Measurements from ENCODE around the gene RAB3C. TPM values are rescaled to one million over a fixed set of nuclear protein-coding genes. Genes with fewer than 3 reads are reported as not detected.

Gene RAB3C
- total and polyA plus RNA-seq, 2 donors: 0.19 to 0.66 TPM

GRCh38 chr5:58797021-58797420 lies 214.1 kb downstream of the RAB3C start:
- no peak for DNase-seq (ENCODE audit: low read depth in 6 of 9, low spot score in 9 of 9)
- Histone ChIP-seq H3K9me3 (ENCODE audit: control insufficient read depth in 2 of 2, insufficient read depth in 1 of 2, low read length in 1 of 2) (no peaks in the 10 kb centered on the region), H3K36me3 (ENCODE audit: control insufficient read depth in 2 of 2, insufficient read depth in 2 of 2, low read length in 1 of 2) (no peaks in the 10 kb centered on the region), H3K4me1 (ENCODE audit: control insufficient read depth in 2 of 2, insufficient read depth in 2 of 2, low read length in 2 of 2) (no peaks in the 10 kb centered on the region), H3K4me3 (ENCODE audit: low read length in 2 of 2) (no peak overlapping the region), H3K27ac (ENCODE audit: low read depth in 1 of 2, low read length in 1 of 2) (no peak overlapping the region), H3K27me3 (ENCODE audit: control insufficient read depth in 2 of 2, insufficient read depth in 1 of 2, low read length in 1 of 2) (no peaks in the 10 kb centered on the region)

- Histone ChIP-seq H3K27me3 (ENCODE audit: control insufficient read depth in 2 of 2, insufficient read depth in 1 of 2, low read length in 1 of 2) (no peaks in the 10 kb centered on the region), H3K4me3 (ENCODE audit: low read length in 2 of 2) (no peak overlapping the region), H3K27ac (ENCODE audit: low read depth in 1 of 2, low read length in 1 of 2) (no peak overlapping the region), H3K9me3 (ENCODE audit: control insufficient read depth in 2 of 2, insufficient read depth in 1 of 2, low read length in 1 of 2) (no peaks in the 10 kb centered on the region), H3K4me1 (ENCODE audit: control insufficient read depth in 2 of 2, insufficient read depth in 2 of 2, low read length in 2 of 2) (no peaks in the 10 kb centered on the region), H3K36me3 (ENCODE audit: control insufficient read depth in 2 of 2, insufficient read depth in 2 of 2, low read length in 1 of 2) (no peaks in the 10 kb centered on the region)
- DNase-seq (ENCODE audit: low read depth in 6 of 9, low spot score in 9 of 9): no peak
- WGBS: 89% methylated on average over 7 of the region's 7 CpGs
Measured at GRCh38 chr5:58800356-58800755, 217.5 kb downstream of the RAB3C start.

- no peaks in the 10 kb centered on the region for H3K4me1 ChIP-seq (ENCODE audit: control insufficient read depth in 2 of 2, insufficient read depth in 2 of 2, low read length in 2 of 2)
- H3K36me3 ChIP-seq (ENCODE audit: control insufficient read depth in 2 of 2, insufficient read depth in 2 of 2, low read length in 1 of 2): no peaks in the 10 kb centered on the region
- H3K27ac ChIP-seq (ENCODE audit: low read depth in 1 of 2, low read length in 1 of 2): no peak overlapping the region
- no peak for DNase-seq (ENCODE audit: low read depth in 6 of 9, low spot score in 9 of 9)
- no peaks in the 10 kb centered on the region for H3K27me3 ChIP-seq (ENCODE audit: control insufficient read depth in 2 of 2, insufficient read depth in 1 of 2, low read length in 1 of 2)
- no peak overlapping the region for H3K4me3 ChIP-seq (ENCODE audit: low read length in 2 of 2)
- 96% methylated on average over 5 of the region's 5 CpGs for WGBS
- no peaks in the 10 kb centered on the region for H3K9me3 ChIP-seq (ENCODE audit: control insufficient read depth in 2 of 2, insufficient read depth in 1 of 2, low read length in 1 of 2)
Measured at GRCh38 chr5:58800861-58801540, 218.1 kb downstream of the RAB3C start.

- H3K36me3 ChIP-seq (ENCODE audit: control insufficient read depth in 2 of 2, insufficient read depth in 2 of 2, low read length in 1 of 2): no peaks in the 10 kb centered on the region
- no peaks in the 10 kb centered on the region for H3K9me3 ChIP-seq (ENCODE audit: control insufficient read depth in 2 of 2, insufficient read depth in 1 of 2, low read length in 1 of 2)
- DNase-seq (ENCODE audit: low read depth in 6 of 9, low spot score in 9 of 9): no peak
- H3K4me3 ChIP-seq (ENCODE audit: low read length in 2 of 2): no peak overlapping the region
- H3K27me3 ChIP-seq (ENCODE audit: control insufficient read depth in 2 of 2, insufficient read depth in 1 of 2, low read length in 1 of 2): no peaks in the 10 kb centered on the region
- no peaks in the 10 kb centered on the region for H3K4me1 ChIP-seq (ENCODE audit: control insufficient read depth in 2 of 2, insufficient read depth in 2 of 2, low read length in 2 of 2)
- H3K27ac ChIP-seq (ENCODE audit: low read depth in 1 of 2, low read length in 1 of 2): no peak overlapping the region
Measured at GRCh38 chr5:58803056-58803455, 220.2 kb downstream of the RAB3C start.

GRCh38 chr5:58804291-58804690 lies 221.4 kb downstream of the RAB3C start:
- no peak for DNase-seq (ENCODE audit: low read depth in 6 of 9, low spot score in 9 of 9)
- Histone ChIP-seq H3K27me3 (ENCODE audit: control insufficient read depth in 2 of 2, insufficient read depth in 1 of 2, low read length in 1 of 2) (no peaks in the 10 kb centered on the region), H3K4me1 (ENCODE audit: control insufficient read depth in 2 of 2, insufficient read depth in 2 of 2, low read length in 2 of 2) (no peaks in the 10 kb centered on the region), H3K36me3 (ENCODE audit: control insufficient read depth in 2 of 2, insufficient read depth in 2 of 2, low read length in 1 of 2) (no peaks in the 10 kb centered on the region), H3K27ac (ENCODE audit: low read depth in 1 of 2, low read length in 1 of 2) (no peak overlapping the region), H3K4me3 (ENCODE audit: low read length in 2 of 2) (no peak overlapping the region), H3K9me3 (ENCODE audit: control insufficient read depth in 2 of 2, insufficient read depth in 1 of 2, low read length in 1 of 2) (no peaks in the 10 kb centered on the region)

- Histone ChIP-seq H3K9me3 (ENCODE audit: control insufficient read depth in 2 of 2, insufficient read depth in 1 of 2, low read length in 1 of 2) (no peaks in the 10 kb centered on the region), H3K27ac (ENCODE audit: low read depth in 1 of 2, low read length in 1 of 2) (no peak overlapping the region), H3K27me3 (ENCODE audit: control insufficient read depth in 2 of 2, insufficient read depth in 1 of 2, low read length in 1 of 2) (no peaks in the 10 kb centered on the region), H3K36me3 (ENCODE audit: control insufficient read depth in 2 of 2, insufficient read depth in 2 of 2, low read length in 1 of 2) (no peaks in the 10 kb centered on the region), H3K4me1 (ENCODE audit: control insufficient read depth in 2 of 2, insufficient read depth in 2 of 2, low read length in 2 of 2) (no peaks in the 10 kb centered on the region), H3K4me3 (ENCODE audit: low read length in 2 of 2) (no peak overlapping the region)
- DNase-seq (ENCODE audit: low read depth in 6 of 9, low spot score in 9 of 9): no peak
- WGBS: 80% methylated on average over 1 of the region's 1 CpG
Measured at GRCh38 chr5:58810086-58810485, 227.2 kb downstream of the RAB3C start.

- Histone ChIP-seq H3K4me3 (ENCODE audit: low read length in 2 of 2) (no peak overlapping the region), H3K27me3 (ENCODE audit: control insufficient read depth in 2 of 2, insufficient read depth in 1 of 2, low read length in 1 of 2) (no peaks in the 10 kb centered on the region), H3K4me1 (ENCODE audit: control insufficient read depth in 2 of 2, insufficient read depth in 2 of 2, low read length in 2 of 2) (no peaks in the 10 kb centered on the region), H3K27ac (ENCODE audit: low read depth in 1 of 2, low read length in 1 of 2) (no peak overlapping the region), H3K9me3 (ENCODE audit: control insufficient read depth in 2 of 2, insufficient read depth in 1 of 2, low read length in 1 of 2) (no peaks in the 10 kb centered on the region), H3K36me3 (ENCODE audit: control insufficient read depth in 2 of 2, insufficient read depth in 2 of 2, low read length in 1 of 2) (no peaks in the 10 kb centered on the region)
- WGBS: 97% methylated on average over 3 of the region's 3 CpGs
- no peak for DNase-seq (ENCODE audit: low read depth in 6 of 9, low spot score in 9 of 9)
Measured at GRCh38 chr5:58813855-58814254, 231.0 kb downstream of the RAB3C start.

- WGBS: 83% methylated on average over 4 of the region's 4 CpGs
- Histone ChIP-seq H3K9me3 (ENCODE audit: control insufficient read depth in 2 of 2, insufficient read depth in 1 of 2, low read length in 1 of 2) (no peaks in the 10 kb centered on the region), H3K4me3 (ENCODE audit: low read length in 2 of 2) (no peak overlapping the region), H3K27me3 (ENCODE audit: control insufficient read depth in 2 of 2, insufficient read depth in 1 of 2, low read length in 1 of 2) (no peaks in the 10 kb centered on the region), H3K4me1 (ENCODE audit: control insufficient read depth in 2 of 2, insufficient read depth in 2 of 2, low read length in 2 of 2) (no peaks in the 10 kb centered on the region), H3K36me3 (ENCODE audit: control insufficient read depth in 2 of 2, insufficient read depth in 2 of 2, low read length in 1 of 2) (no peaks in the 10 kb centered on the region), H3K27ac (ENCODE audit: low read depth in 1 of 2, low read length in 1 of 2) (no peak overlapping the region)
- DNase-seq (ENCODE audit: low read depth in 6 of 9, low spot score in 9 of 9): no peak
Measured at GRCh38 chr5:58816181-58816731, 233.4 kb downstream of the RAB3C start.

GRCh38 chr5:58818465-58818864 lies 235.6 kb downstream of the RAB3C start:
- no peak overlapping the region for H3K27ac ChIP-seq (ENCODE audit: low read depth in 1 of 2, low read length in 1 of 2)
- H3K27me3 ChIP-seq (ENCODE audit: control insufficient read depth in 2 of 2, insufficient read depth in 1 of 2, low read length in 1 of 2): no peaks in the 10 kb centered on the region
- H3K4me3 ChIP-seq (ENCODE audit: low read length in 2 of 2): no peak overlapping the region
- H3K36me3 ChIP-seq (ENCODE audit: control insufficient read depth in 2 of 2, insufficient read depth in 2 of 2, low read length in 1 of 2): no peaks in the 10 kb centered on the region
- 100% methylated on average over 1 of the region's 1 CpG for WGBS
- H3K9me3 ChIP-seq (ENCODE audit: control insufficient read depth in 2 of 2, insufficient read depth in 1 of 2, low read length in 1 of 2): no peaks in the 10 kb centered on the region
- no peaks in the 10 kb centered on the region for H3K4me1 ChIP-seq (ENCODE audit: control insufficient read depth in 2 of 2, insufficient read depth in 2 of 2, low read length in 2 of 2)
- no peak for DNase-seq (ENCODE audit: low read depth in 6 of 9, low spot score in 9 of 9)
